Peyer's patch (tissue), 4 donors: ENCODE measurements around the gene UACA.

Experiments
- POLR2A ChIP-seq, 2 donors: fragments of 450-650 bp; IDR thresholded peaks; one replicate each; pipeline ENCODE4 v1.5.1; 2017; ENCODE audit warnings: antibody characterized with exemption in 2 of 2, mild to moderate bottlenecking in 2 of 2, moderate library complexity in 2 of 2
- TF ChIP-seq, protein P1 (sequence below), 6 experiments: fragments of 450-650 bp in 4 of 6; fragments of 200-600 bp in 2 of 6; sonication (generic) in 1 of 6; IDR thresholded peaks; one replicate each; pipeline ENCODE4 v1.5.1; 2017 to 2019; ENCODE audit warnings: antibody characterized with exemption in 6 of 6, mild to moderate bottlenecking in 3 of 6, moderate library complexity in 1 of 6

DNA sequence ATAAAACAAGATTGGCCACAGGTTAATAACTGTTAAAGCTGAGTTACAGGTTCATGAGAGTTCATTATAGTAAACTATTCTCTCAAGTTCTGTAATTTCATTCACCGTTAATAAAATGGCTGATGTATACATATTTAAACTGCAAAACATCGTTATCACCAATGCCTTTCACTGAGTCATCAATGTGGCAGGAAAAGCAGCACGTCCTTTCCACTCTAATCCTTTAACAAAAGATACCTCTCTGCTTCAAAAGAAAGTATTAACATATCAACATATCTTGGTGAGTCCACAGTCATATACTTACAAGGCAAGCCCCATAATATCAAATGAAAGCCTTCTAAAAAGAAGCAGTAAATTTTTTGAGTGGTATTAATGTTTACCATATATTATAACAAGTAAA, 54.5 kb downstream of the UACA start:
- TF ChIP-seq POLR2A (IDR thresholded peaks at IDR 0.05), result no peak
- TF ChIP-seq, protein P1, sequence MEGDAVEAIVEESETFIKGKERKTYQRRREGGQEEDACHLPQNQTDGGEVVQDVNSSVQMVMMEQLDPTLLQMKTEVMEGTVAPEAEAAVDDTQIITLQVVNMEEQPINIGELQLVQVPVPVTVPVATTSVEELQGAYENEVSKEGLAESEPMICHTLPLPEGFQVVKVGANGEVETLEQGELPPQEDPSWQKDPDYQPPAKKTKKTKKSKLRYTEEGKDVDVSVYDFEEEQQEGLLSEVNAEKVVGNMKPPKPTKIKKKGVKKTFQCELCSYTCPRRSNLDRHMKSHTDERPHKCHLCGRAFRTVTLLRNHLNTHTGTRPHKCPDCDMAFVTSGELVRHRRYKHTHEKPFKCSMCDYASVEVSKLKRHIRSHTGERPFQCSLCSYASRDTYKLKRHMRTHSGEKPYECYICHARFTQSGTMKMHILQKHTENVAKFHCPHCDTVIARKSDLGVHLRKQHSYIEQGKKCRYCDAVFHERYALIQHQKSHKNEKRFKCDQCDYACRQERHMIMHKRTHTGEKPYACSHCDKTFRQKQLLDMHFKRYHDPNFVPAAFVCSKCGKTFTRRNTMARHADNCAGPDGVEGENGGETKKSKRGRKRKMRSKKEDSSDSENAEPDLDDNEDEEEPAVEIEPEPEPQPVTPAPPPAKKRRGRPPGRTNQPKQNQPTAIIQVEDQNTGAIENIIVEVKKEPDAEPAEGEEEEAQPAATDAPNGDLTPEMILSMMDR (IDR thresholded peaks at IDR 0.05), result no peak
